Mesenchymal stem cell (in vitro differentiated cells and primary cell): ENCODE results near the gene BRD4.

Experiments used
- DNase-seq: peaks from one replicate; pipeline ENCODE4 v3.0.0-alpha.2; 2013
- H2AFZ ChIP-seq: one replicate; pipeline ENCODE4 v1.6.1; 2013; ENCODE audit warnings: low read depth, mild to moderate bottlenecking, control low read depth, inconsistent platforms, low read length, moderate library complexity
- H2AK5ac ChIP-seq: 2 replicates; pipeline ENCODE4 v1.6.1; 2013; ENCODE audit warnings: low read length, moderate library complexity, mild to moderate bottlenecking, inconsistent platforms; ENCODE audit not compliant: severe bottlenecking
- H2BK120ac ChIP-seq: one replicate; pipeline ENCODE4 v1.6.1; 2013; ENCODE audit warnings: low read depth, mild to moderate bottlenecking, inconsistent platforms, low read length, moderate library complexity
- H2BK12ac ChIP-seq, 2 experiments: one replicate each; pipeline ENCODE4 v1.6.1; 2013; ENCODE audit warnings: inconsistent platforms in 2 of 2, low read length in 2 of 2, mild to moderate bottlenecking in 2 of 2, moderate library complexity in 2 of 2, control low read depth in 1 of 2
- H2BK15ac ChIP-seq: one replicate; pipeline ENCODE4 v1.6.1; 2013; ENCODE audit warnings: mild to moderate bottlenecking, low read depth, inconsistent platforms; ENCODE audit not compliant: poor library complexity, severe bottlenecking
- H2BK5ac ChIP-seq: 2 replicates; pipeline ENCODE4 v1.6.1; 2013; ENCODE audit warnings: low read depth, mild to moderate bottlenecking, low read length, control low read depth, inconsistent platforms; ENCODE audit not compliant: poor library complexity, severe bottlenecking
- H3K14ac ChIP-seq, 2 experiments: one replicate each; pipeline ENCODE4 v1.6.1; 2013; ENCODE audit warnings: inconsistent platforms in 2 of 2, low read length in 2 of 2, control low read depth in 1 of 2, mild to moderate bottlenecking in 1 of 2, moderate library complexity in 1 of 2
- H3K18ac ChIP-seq, 2 experiments: one replicate each; pipeline ENCODE4 v1.6.1; 2013; ENCODE audit warnings: inconsistent platforms in 2 of 2, low read length in 2 of 2, control low read depth in 1 of 2, low read depth in 1 of 2, mild to moderate bottlenecking in 1 of 2
- H3K23ac ChIP-seq, 2 experiments: one replicate each; pipeline ENCODE4 v1.6.1; 2013; ENCODE audit warnings: inconsistent platforms in 2 of 2, low read length in 2 of 2, mild to moderate bottlenecking in 2 of 2, moderate library complexity in 2 of 2, control low read depth in 1 of 2
- H3K27ac ChIP-seq: 2 replicates; pipeline ENCODE4 v1.5.1; 2013; ENCODE audit warnings: mild to moderate bottlenecking, moderate library complexity, low read length, control low read depth, inconsistent platforms; ENCODE audit not compliant: poor library complexity, severe bottlenecking
- H3K27me3 ChIP-seq, 2 experiments: 2 replicates each; pipeline versions ENCODE4 v1.6.1 to v1.7.0; 2013; ENCODE audit warnings: low read length in 2 of 2, mild to moderate bottlenecking in 2 of 2, moderate library complexity in 2 of 2, control low read depth in 1 of 2, inconsistent platforms in 1 of 2; ENCODE audit not compliant: control insufficient read depth in 1 of 2, insufficient read depth in 1 of 2
- H3K36me3 ChIP-seq, 2 experiments: 2 replicates each; pipeline versions ENCODE4 v1.6.1 to v1.7.0; 2013; ENCODE audit warnings: low read length in 2 of 2, control low read depth in 1 of 2, inconsistent platforms in 1 of 2, low read depth in 1 of 2, mild to moderate bottlenecking in 1 of 2; ENCODE audit not compliant: insufficient read depth in 2 of 2, control insufficient read depth in 1 of 2
- H3K4ac ChIP-seq, 2 experiments: one replicate each; pipeline ENCODE4 v1.6.1; 2013; ENCODE audit warnings: inconsistent platforms in 2 of 2, low read length in 2 of 2, mild to moderate bottlenecking in 2 of 2, moderate library complexity in 2 of 2, control low read depth in 1 of 2, low read depth in 1 of 2
- H3K4me1 ChIP-seq: 2 replicates; pipeline ENCODE4 v1.6.1; 2013; ENCODE audit warnings: low read depth, low read length, control low read depth; ENCODE audit not compliant: control insufficient read depth, insufficient read depth
- H3K4me2 ChIP-seq: 2 replicates; pipeline ENCODE4 v1.6.1; 2013; ENCODE audit warnings: low read length, mild to moderate bottlenecking, inconsistent platforms; ENCODE audit not compliant: poor library complexity, severe bottlenecking
- H3K4me3 ChIP-seq, 2 experiments: 2 replicates each; pipeline versions ENCODE4 v1.5.1 to v1.7.0; 2013; ENCODE audit warnings: low read length in 2 of 2, mild to moderate bottlenecking in 2 of 2, control low read depth in 1 of 2, low read depth in 1 of 2; ENCODE audit not compliant: insufficient read depth in 1 of 2
- H3K79me1 ChIP-seq: replicated peaks from 2 replicates; pipeline ENCODE4 v1.6.1; 2013; ENCODE audit warnings: mild to moderate bottlenecking, control low read depth, low read length, inconsistent platforms; ENCODE audit not compliant: poor library complexity, severe bottlenecking
- H3K9ac ChIP-seq: 2 replicates; pipeline ENCODE4 v1.7.0; 2013; ENCODE audit warnings: mild to moderate bottlenecking, low read length, moderate library complexity
- H3K9me3 ChIP-seq: 2 replicates; pipeline ENCODE4 v1.7.0; 2013; ENCODE audit warnings: mild to moderate bottlenecking, low read length; ENCODE audit not compliant: control insufficient read depth
- H4K8ac ChIP-seq: one replicate; pipeline ENCODE4 v1.6.1; 2013; ENCODE audit warnings: inconsistent platforms, mild to moderate bottlenecking, low read length, moderate library complexity
- H4K91ac ChIP-seq: one replicate; pipeline ENCODE4 v1.6.1; 2013; ENCODE audit warnings: mild to moderate bottlenecking, low read length, inconsistent platforms
- WGBS: methylation state at CpG from one replicate; pipeline ENCODE4 v1.1.7; 2013; ENCODE audit warnings: mixed read lengths; 5-methylcytosine and 5-hydroxymethylcytosine counted together

The BRD4 gene

DNA sequence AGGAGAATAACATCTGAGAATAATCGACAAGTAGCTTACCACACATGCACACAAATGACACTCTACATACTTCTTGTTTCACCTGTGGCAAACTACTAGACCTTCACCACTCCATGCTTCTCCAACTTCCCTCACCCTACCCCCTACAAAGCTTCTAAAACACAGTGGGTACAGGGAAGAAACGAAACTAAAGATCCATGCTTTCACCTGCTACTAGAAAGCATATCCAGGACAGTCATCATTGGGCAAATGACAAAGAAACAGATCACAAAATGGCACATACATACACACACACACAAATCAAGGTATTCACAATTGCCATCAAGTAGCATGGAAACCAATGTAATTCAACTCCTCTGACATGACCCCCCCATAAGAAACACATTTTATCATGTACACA lies 10.6 kb downstream of the BRD4 start:
- WGBS = 58% methylated on average over 2 of the region's 2 CpGs

DNA sequence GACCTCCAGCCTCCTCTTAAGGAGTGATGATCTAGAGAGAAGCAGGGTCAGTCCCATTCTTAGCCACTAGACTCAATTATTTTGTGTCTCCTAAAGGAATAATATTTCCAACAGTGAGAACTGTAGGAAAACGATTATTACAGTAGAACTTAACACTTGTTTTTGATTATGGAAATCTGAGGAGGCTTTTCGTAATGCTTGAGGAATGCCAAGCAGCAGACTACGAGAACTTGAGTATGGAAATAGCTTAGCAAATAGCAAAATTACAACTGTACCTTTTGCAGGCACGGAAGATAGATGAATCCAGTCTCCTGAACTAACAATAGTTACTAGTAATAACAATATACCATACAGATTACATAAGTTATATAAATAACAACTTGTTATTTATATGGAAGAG lies 12.2 kb downstream of the BRD4 start:
- Histone ChIP-seq H3K4me2 (no peak overlapping the region), H2AK5ac (no peak overlapping the region), H2BK120ac (no peak overlapping the region), H3K23ac (no peak overlapping the region), H3K9me3 (no peaks in the 10 kb centered on the region), H2BK12ac (no peak overlapping the region), H3K4me1 (peaks cover 46% of the 10 kb centered on the region), H2BK5ac (no peak overlapping the region), H3K79me1 (no peaks in the 10 kb centered on the region), H3K4me3 (peak overlapping the region in 1 of 2 experiments; percentile 38), H4K8ac (no peak overlapping the region), H3K9ac (peak overlapping the region; percentile 28), H3K36me3 (no peaks in the 10 kb centered on the region), H2BK15ac (no peak overlapping the region), H3K4ac (no peak overlapping the region), H4K91ac (no peak overlapping the region), H2AFZ (no peak overlapping the region), H3K14ac (no peak overlapping the region), H3K27ac (peak overlapping the region; percentile 63), H3K27me3 (no peaks in the 10 kb centered on the region), H3K18ac (no peak overlapping the region)
- WGBS = 79% methylated on average over 2 of the region's 4 CpGs
- DNase-seq = no peak

More for the DNA sequence above, 10.6 kb downstream of the BRD4 start:
- peaks cover 46% of the 10 kb centered on the region for H3K4me1 ChIP-seq
- H3K36me3 ChIP-seq = no peaks in the 10 kb centered on the region
- H3K4me2 ChIP-seq = no peak overlapping the region
- no peak overlapping the region for H2BK15ac ChIP-seq
- H2BK120ac ChIP-seq = no peak overlapping the region
- H3K18ac ChIP-seq = peak overlapping the region in 1 of 2 experiments; percentile 19
- H4K8ac ChIP-seq = no peak overlapping the region
- H2BK5ac ChIP-seq = no peak overlapping the region
- H3K4me3 ChIP-seq = peak overlapping the region in 1 of 2 experiments; percentile 5
- no peak overlapping the region for H3K23ac ChIP-seq
- H2AK5ac ChIP-seq = no peak overlapping the region
- no peak overlapping the region for H4K91ac ChIP-seq
- no peak overlapping the region for H3K14ac ChIP-seq
- H3K79me1 ChIP-seq = no peaks in the 10 kb centered on the region
- no peak overlapping the region for H3K4ac ChIP-seq
- no peak overlapping the region for H3K9ac ChIP-seq
- no peak for DNase-seq
- H2BK12ac ChIP-seq = no peak overlapping the region
- H3K9me3 ChIP-seq = no peaks in the 10 kb centered on the region
- no peak overlapping the region for H3K27ac ChIP-seq
- no peaks in the 10 kb centered on the region for H3K27me3 ChIP-seq
- no peak overlapping the region for H2AFZ ChIP-seq

DNA sequence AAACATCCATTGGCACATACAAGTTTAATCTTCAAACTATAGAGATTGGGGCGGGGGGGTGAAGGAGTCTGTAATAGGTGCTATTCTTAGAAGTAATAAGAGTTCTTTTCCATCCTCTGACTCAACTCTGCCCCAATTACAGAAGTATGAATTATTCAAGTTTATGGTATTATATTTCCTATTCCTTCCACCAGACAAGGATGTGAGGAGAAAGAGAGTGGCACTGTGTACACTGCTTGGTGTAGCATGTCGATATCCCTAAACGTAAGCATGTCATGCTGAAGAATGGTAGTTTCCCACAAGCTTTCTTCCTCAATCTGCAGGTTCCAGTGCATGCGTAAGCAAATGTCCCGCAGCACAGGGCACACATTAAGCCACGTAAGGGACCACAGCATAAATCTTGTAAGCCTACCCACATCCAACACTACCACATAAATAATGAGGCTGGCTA lies 14.1 kb downstream of the BRD4 start:
- Histone ChIP-seq H2AK5ac (no peak overlapping the region), H3K27me3 (no peaks in the 10 kb centered on the region), H3K4me1 (peaks cover 43% of the 10 kb centered on the region), H3K9ac (no peak overlapping the region), H3K23ac (no peak overlapping the region), H3K36me3 (no peaks in the 10 kb centered on the region), H2BK12ac (no peak overlapping the region), H3K4me3 (no peak overlapping the region), H2BK15ac (no peak overlapping the region), H3K4me2 (no peak overlapping the region), H3K14ac (no peak overlapping the region), H4K91ac (no peak overlapping the region), H2BK120ac (no peak overlapping the region), H3K4ac (no peak overlapping the region), H3K18ac (no peak overlapping the region), H2BK5ac (no peak overlapping the region), H3K27ac (peak overlapping the region; percentile 33), H3K9me3 (no peaks in the 10 kb centered on the region), H4K8ac (no peak overlapping the region), H2AFZ (no peak overlapping the region), H3K79me1 (no peaks in the 10 kb centered on the region)
- WGBS = 94% methylated on average over 5 of the region's 6 CpGs
- no peak for DNase-seq

DNA sequence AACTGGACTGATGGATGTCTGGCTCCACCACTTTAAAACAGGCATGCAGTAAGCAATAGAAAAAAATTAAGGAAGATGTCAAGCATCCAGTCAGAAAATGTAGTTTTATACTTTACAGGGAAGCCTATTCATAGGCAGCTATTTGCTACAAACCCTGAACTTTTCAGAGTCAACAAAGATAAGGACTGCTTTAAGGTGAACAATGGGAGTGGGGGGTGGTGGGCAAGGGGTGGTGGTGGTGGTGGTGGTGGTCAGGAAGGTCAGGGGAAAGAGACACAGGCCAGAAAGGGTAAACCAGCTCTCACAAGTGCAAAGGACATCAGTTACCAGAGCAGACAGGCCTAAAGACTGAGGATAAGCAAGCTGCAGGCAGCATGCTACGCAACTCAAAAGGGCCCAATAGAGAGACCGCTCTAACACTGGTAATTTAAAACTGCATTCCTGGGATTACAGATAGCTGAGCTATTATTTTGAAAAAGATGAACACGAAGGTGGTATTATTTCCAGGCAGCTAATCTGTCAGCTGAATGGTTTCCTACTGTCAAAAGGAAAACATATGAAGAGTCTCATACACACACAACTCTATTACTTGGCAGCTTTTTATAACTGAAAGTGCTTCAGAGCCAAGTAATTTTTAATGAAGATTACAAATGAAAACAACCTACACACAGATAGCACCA lies 14.8 kb downstream of the BRD4 start:
- Histone ChIP-seq H4K8ac (no peak overlapping the region), H2BK15ac (no peak overlapping the region), H2BK120ac (no peak overlapping the region), H2BK12ac (no peak overlapping the region), H3K14ac (no peak overlapping the region), H3K36me3 (peaks cover 0 to 3% of the 10 kb centered on the region in 2 experiments), H3K4ac (no peak overlapping the region), H3K4me2 (no peak overlapping the region), H3K27ac (peak overlapping the region; percentile 60), H2AK5ac (peak overlapping the region; percentile 33), H4K91ac (no peak overlapping the region), H2BK5ac (no peak overlapping the region), H3K27me3 (no peaks in the 10 kb centered on the region), H3K79me1 (no peaks in the 10 kb centered on the region), H3K9me3 (no peaks in the 10 kb centered on the region), H2AFZ (no peak overlapping the region), H3K18ac (no peak overlapping the region), H3K23ac (no peak overlapping the region), H3K9ac (no peak overlapping the region), H3K4me3 (no peak overlapping the region), H3K4me1 (peaks cover 42% of the 10 kb centered on the region)
- no peak for DNase-seq
- WGBS = 69% methylated on average over 3 of the region's 3 CpGs
